Measurements from ENCODE around the gene ARL13B.
A peak's percentile ranks its signal among the peaks of the same experiment; 100 is the strongest.
"Not testable (repeated sequence)": the region's sequence is repeated elsewhere in the genome, so short reads cannot be mapped to it uniquely, and the experiment has no call there.

ARL13B gene

DNA sequence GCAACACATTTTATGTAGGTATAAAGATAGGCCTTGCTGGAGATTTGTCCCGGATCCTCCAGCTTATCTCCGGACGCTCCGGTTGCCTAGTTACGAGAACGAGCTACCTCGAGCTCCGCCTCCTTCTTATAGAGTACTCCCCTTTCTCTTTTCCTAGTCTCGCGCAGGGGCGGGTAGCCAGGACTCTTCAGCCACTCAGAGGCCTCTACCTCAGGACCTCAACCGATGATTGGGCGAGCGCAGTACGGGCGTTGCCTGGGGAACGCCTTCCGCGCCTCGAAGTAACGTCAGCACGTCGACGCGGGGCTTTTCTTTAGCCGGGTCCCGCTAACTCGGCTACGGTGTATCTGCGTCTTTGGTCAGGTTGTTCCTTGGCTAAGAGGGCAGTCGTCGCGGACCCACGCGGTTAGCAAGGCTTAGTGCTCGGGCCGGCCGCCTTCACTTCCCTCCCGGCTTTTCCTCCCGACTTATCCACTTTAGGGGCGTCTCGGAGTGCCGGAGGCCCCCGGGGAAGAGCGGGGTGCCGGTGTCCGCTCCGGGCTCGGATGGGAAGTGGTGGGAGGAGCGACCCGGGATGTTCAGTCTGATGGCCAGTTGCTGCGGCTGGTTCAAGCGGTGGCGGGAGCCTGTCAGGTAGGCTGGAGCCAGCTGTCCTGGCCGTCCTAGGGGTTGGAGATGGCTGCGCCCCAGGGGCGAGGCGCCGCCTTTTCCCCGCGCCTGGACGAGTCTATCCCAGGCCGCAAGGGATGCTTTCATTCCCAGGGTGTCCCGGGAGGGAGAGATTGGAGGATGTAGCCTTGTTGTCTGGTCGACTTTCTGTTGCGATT lies at the start of gene ARL13B:
Gene ARL13B, plus strand, starts transcription at position 306 of the 827 bp plus-strand sequence. Its CDS starts 269 bp downstream, at position 575.
- peak; percentile 81 to 93 for DNase-seq (ENCODE audit: low read depth in 2 of 2)

DNA sequence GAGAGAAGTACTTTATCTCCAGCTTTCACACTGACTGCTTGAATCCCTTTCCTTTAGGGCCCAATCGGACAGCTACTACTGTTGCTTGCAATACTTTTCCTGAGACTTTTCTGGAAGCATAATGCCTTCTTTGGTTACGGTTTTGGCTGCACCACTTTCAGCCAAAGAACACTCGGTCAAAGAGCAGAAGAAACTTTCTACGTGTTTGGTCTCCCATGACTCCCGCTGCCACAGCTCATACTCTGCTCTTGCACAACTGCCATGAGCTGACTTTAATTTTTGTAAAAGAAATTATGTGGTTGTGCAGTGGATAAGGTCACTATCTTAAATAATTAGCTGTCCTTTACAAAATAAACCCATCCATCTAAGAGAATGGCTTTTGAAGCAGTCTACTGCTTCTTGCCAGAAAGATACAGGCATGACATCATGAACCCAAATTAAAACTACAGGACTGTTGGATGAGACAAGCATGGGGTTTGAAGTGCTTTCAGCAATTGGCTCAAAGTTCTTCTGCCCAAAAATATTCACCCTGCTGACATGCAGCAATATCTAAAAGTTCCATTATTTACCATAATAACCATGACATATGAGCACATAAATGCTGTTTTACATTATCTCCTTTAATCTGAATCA lies 48.2 kb upstream of the ARL13B start:
- no peak for DNase-seq (ENCODE audit: low read depth in 2 of 2)

DNA sequence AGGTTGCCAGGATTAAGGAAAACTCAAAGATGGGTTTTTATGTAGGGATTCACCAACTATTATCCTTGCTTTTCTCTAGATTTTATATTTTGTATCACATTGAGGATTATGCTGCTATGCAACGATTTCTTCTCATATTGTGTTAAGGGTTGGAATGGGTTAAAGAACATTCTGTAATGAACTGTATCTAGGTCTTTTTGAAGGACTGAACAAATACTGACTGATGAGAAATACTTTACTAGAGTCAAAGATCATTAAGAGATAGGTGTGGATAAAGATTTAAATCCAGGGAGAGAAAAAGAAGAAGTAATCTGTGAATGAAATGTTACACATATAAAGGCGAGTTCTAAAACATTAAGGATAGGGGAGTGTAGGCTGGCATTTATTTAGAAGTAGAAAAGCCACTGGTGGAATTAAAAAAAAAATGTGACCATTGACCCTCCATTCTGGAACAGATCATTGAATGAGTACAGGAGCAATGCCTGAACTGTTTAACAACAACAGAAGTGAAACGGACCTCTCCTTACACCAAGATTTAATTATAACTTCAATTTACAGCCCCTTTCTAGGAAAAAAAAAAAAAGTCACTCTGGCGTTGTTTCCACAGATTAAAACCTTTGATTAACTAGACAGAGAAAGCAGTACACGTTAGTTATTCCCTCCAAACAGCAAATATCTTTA lies 45.4 kb upstream of the ARL13B start:
- no peak for DNase-seq (ENCODE audit: low read depth in 2 of 2)

DNA sequence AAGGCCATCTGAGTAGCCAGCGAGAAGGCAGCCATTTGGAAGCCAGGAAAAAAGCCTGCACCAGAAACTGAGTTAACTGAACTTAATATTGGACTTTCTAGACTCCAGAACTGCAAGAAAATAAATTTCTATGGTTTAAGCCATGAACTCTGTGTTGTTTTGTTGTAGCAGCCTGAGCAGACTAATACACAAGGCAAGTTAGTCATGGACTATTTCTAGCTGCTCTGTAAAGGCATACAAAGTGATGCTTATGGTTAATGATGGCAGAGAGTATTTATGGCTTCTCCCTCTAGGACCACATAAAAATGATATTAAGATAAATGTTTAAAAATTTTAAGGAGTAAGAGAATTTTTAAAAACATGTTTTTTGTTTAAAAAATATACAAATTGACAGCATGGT lies 43.4 kb upstream of the ARL13B start:
- DNase-seq (ENCODE audit: low read depth in 2 of 2) = no peak

DNA sequence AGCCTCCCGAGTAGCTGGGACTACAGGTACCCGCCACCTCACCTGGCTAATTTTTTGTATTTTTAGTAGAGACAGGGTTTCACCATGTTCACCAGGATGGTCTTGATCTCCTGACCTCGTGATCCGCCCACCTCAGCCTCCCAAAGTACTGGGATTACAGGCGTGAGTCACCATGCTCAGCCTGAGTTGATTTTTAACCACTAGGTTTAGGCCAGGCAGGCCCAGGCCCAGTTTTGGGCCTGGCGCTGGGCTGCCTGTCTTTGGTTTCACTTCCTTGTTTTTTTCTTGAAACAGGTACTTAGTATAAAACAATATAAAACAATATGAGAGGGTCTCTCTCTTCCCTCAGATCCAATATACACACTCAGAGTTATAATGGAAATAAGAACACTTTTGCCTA lies 42.5 kb upstream of the ARL13B start:
- DNase-seq (ENCODE audit: low read depth in 2 of 2) = not testable (repeated sequence)

DNA sequence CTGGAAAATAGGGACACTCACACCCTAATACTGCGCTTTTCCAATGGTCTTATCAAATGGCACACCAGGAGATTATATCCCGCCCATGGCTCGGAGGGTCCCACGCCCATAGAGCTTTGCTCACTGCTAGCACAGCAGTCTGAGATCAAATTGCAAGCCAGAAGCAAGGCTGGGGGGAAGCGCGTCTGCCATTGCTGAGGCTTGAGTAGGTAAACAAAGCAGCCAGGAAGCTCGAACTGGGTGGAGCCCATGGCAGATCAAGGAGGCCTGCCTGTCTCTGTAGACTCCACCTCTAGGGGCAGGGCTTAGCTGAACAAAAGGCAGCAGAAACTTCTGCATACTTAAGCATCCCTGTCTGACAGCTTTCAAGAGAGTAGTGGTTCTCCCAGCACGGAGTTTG lies 30.0 kb upstream of the ARL13B start:
- not testable (repeated sequence) for DNase-seq (ENCODE audit: low read depth in 2 of 2)

DNA sequence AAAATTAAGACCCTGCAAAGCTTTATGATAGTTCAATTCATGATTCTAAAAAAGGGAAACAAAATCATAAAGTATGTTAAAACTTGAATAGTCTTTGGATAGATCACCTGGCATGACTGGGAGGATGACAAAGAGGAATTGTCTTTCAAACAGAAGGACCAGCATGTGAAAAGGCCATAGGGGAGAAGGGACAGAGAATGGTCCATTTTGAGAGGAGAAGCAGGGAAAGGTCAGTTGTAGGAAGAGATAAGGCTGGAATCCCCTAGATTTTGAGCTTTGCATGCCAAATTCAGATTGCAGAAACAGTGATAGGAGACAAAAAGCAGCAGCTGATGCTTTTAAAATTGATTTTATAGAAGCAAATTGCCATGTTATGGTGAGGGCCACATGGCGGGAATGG lies 18.9 kb upstream of the ARL13B start:
- no peak for DNase-seq (ENCODE audit: low read depth in 2 of 2)

DNA sequence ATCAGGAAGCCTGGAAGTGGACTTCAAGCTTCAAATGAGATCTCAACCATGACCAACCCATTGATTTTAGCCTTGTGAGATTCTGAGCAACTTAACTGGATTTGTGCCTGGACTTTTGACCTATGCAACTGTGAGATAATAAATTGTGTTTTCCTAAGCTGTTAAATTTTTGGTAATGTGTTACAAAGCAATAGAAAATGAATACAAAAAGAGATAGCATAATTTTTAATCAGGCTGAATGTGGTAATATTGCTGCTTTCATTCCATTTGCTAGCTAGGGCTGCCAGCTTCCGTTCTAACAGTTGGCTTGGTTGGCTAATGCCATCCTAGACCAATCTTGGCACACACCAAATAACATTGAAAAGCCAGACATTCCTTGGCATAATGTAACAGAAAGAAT lies 18.5 kb upstream of the ARL13B start:
- DNase-seq (ENCODE audit: low read depth in 2 of 2) = no peak

DNA sequence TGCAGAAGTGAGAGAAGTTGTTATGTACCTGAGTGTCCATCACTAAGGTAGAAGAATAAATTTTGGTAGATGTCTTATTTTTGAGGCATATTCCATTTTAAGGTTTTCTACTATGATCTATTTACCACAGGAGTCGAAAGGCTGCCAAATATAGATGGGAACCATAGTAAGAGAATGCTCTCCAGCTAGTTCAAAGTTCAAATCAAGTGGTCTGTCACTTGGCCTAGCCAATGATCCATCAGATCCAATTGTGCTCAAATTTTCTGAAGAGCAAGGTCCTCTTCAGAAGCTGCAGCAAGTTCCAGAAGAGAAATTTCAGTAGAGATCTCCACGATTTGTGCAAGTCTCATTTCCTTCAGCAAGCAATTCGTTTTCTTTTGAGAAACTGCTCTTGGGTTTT lies 17.2 kb upstream of the ARL13B start:
- DNase-seq (ENCODE audit: low read depth in 2 of 2) = no peak

DNA sequence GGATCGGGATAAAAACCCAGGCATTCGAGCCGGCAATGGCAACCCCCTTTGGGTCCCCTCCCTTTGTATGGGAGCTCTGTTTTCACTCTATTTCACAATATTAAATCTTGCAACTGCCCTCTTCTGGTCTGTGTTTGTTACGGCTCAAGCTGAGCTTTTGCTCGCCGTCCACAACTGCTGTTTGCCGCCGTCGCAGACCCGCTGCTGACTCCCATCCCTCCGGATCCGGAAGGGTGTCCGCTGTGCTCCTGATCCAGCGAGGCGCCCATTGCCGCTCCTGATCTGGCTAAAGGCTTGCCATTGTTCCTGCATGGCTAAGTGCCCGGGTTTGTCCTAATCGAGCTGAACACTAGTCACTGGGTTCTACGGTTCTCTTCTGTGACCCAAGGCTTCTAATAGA lies 14.8 kb upstream of the ARL13B start:
- DNase-seq (ENCODE audit: low read depth in 2 of 2) = not testable (repeated sequence)

DNA sequence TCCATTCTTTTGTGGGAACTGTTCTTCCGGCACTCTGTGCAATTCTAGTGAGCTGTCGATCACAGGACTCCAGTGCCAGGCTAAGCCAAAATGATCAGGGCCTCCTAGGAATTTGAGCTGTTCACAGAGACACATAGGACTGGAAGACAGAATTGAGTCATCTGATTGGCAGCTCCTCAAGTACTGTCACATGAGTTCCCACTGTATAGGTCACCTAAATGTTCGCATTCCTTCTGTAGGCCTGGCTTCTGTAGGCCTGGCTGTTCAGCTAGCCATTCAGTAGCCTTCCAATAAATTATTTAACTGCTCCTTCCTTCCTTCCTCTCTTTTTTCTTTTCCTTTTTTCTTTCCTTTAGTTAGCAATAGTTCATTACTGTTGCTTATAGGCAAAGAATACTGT lies 10.5 kb upstream of the ARL13B start:
- no peak for DNase-seq (ENCODE audit: low read depth in 2 of 2)

DNA sequence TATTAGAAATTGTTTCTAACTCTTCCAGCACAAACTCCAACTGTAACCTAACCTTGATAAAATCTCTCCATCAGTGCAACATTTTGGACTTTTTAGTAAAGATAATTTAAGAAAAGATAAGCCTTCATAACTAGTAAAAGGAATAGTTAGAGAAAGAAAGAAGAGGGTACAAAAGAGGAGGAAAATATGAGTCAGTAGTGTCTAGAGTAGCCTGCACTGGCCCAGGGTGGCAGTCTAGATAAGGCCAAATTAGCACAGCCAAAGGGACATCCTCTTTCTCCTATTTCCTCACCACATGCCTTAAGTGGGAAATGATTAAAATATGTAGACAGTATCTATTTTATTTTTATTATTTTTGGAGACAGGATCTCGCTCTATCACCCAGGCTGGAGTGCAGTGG lies 10.0 kb upstream of the ARL13B start:
- DNase-seq (ENCODE audit: low read depth in 2 of 2) = no peak

DNA sequence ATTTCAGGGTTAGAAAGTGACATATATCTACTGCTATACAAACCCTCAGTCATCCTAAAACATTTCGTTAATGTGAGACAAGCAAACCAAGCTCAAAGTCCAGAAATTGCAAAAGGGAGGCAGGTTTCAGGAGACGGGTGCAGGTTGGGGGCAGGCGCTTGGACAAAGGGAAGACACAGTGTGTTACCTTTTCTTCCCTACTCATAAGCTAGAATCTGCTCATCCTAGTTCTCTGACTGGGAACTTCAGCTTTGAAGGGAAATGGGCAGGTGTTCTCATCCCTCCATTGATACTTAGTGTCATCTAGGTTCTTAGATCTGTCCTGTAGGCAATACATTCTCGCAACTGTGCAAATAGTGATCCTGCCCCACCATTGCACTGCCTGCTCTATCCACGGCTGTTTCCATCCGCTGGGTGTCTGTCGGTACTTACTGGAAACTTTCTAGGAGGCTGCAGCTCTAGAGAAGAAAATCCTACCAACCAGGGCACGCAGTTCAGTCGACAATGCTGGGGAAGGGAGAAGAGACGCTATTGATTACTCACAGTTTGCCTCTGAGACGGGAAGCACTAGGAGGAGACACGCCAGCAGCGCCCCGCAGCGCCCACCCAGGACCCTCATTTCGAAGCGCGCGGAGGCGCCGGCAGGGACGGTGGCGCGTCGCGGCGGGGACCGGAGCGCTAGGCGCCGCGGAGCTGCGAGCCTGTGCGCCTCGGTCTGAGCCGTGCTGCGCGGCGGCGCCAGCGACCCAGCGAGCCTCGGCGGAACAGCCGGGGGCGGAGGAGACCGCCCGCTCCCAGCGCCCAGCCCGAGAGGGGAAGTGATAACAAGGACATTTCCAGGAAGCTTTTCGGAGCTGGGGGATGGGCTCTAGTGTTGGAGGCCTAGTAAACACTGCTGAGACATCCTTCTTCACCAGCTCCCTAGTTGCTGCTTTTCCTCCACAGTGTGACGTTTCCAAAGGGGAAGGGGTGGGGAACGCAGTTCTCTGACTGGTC lies 6.5 kb upstream of the ARL13B start, which contains the start of gene PROS1:
Gene PROS1, minus strand, starts transcription at position 766 of the 996 bp plus-strand sequence. Its CDS starts 147 bp downstream, at position 619.
- peak; percentile 35 to 37 for DNase-seq (ENCODE audit: low read depth in 2 of 2)

DNA sequence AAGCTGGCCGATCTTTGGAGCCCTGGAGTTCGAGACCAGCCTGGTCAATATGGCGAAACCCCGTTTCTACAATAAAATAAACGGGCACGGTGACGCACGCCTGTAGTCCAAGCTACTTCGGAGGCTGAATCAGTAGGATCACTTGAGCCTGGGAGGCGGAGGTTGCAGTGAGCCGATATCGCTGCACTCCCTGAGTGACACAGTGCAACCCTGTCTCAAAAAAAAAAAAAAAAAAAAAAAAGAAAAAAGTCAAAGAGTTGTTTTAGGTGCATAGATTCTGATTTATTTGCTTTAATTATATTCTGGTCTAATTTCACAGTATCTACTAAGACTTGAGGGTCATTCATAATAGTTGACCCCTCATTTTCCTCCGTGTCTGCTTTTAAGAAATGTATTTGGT lies 1.7 kb downstream of the ARL13B start:
- no peak for DNase-seq (ENCODE audit: low read depth in 2 of 2)

DNA sequence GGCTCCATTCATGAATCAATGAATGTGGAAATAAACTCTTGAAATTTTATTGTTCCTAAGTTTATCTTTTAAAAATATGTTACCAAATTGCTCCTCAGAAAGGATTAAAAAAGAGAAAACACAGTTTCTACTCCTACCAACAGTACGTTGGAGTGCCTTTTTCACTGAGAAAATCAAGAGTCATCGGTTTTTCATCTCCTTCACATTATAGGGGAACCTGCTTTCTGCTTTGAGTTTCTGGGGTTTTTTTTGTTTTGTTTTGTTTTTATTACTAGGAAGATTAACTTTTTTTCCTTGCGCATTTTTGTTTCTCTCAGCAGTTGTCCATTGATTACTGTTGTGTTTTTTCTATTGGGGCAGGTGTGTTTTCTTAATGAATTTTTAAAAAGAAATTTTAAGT lies 3.5 kb downstream of the ARL13B start:
- DNase-seq (ENCODE audit: low read depth in 2 of 2) = no peak

DNA sequence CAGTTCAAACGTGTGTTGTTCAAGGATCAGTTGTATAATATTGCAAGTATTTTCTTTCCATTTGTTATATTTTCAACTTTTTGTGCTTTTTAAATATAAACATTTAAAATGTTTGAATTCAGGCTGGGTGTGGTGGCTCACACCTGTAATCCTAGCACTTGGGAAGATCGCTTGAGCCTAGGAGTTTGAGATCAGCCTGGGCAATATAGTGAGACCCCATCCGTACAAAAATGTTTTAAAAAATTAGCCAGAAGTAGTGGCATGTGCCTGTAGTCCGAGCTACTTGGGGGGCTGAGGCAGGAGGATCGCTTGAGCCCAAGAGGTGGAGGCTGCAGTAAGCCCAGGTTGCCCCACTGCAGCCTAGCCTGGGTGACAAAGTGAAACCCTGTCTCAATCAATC lies 4.7 kb downstream of the ARL13B start:
- DNase-seq (ENCODE audit: low read depth in 2 of 2) = no peak

DNA sequence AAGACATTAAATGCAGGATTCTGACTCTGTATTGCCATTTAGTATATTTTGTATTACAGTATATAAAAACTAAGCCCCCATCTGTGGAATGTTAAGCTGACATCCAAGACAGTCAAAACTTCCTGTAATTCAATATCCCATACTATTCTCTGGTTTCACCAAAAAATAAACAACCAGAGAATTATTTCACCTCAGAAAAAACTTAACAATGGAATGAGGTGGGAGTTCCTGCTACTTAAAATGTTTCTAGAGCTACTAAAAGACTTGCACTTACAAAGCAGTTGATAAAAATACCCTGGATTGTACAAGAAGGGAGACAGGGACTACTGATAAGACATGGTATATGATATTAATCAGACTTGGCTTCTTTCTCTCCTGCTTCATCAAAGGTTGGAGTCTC lies 8.3 kb downstream of the ARL13B start:
- DNase-seq (ENCODE audit: low read depth in 2 of 2) = no peak

DNA sequence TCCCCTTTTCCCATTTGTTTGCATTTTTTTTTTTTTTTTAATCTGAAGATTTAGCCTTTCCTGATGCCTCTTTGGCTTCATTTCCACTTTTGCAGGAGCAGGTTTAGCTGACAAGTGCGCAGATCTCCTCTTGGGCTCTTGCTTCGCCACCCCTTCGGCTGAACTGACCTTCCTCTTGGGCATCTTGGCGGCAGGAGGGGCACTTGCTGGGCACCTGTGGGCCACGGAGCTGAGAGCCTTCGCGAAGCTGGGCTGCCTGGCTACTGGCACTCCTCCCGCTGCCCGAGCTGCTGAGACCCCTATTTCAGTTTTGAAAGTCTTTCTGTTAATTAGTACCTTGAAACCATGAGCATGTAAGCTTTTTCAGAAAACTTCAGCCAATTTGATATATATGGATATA lies 8.8 kb downstream of the ARL13B start:
- DNase-seq (ENCODE audit: low read depth in 2 of 2) = no peak

DNA sequence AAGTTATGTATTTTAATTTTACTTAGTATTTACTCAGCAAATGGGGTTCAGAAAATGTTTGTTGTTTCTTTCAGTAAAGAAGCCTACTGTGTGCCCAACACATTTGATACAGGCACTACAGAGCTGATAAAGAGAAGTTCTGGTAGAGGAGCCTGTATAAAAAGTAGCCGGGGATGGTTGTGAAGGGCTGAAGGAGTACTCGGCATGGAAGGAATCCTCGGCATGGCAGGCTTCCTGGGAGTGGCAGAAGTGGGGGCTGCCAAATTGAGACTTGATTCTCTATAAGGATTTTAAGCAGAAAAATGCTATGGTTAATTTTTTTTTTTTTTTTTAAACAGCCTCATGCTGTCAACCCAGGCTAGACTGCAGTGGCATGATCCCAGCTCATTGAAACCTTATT lies 9.3 kb downstream of the ARL13B start:
- DNase-seq (ENCODE audit: low read depth in 2 of 2) = no peak

DNA sequence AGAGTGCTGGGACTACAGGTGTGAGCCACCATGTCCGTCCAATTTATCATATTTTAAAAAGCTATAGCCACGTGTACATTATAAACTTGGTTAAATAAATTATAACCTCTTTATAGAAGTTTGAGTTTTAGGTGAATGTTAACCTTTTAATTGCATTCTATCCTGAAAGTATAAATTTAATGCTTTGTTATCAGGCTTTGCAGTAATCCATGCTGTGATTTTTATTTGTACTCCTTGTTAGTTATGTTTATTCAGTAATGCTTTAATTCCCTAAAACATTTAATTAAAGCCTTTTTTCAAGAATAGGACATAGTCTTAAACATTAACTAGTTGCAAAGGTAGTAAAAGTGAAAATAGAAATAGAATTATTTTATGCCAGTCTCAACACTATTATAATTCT lies 11.7 kb downstream of the ARL13B start:
- DNase-seq (ENCODE audit: low read depth in 2 of 2) = no peak

DNA sequence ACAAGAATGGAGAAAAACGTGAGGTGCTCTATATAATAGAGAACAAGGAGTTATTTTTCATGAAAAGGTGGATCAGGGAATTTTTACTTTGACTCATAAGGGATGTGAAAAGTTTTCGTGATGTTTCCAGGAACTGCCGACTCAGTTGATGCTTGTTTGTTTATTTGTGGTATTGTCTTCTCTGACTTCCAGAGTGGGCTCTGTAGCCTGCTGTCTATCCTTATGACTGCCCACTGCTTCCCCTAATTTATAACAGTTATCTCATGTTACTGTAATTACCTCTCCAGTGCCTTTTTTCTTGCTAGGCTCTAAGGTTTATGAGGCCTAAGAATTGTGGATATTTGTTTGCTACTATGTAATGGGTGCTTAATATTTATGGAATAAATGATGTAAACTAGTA lies 12.3 kb downstream of the ARL13B start:
- no peak for DNase-seq (ENCODE audit: low read depth in 2 of 2)

DNA sequence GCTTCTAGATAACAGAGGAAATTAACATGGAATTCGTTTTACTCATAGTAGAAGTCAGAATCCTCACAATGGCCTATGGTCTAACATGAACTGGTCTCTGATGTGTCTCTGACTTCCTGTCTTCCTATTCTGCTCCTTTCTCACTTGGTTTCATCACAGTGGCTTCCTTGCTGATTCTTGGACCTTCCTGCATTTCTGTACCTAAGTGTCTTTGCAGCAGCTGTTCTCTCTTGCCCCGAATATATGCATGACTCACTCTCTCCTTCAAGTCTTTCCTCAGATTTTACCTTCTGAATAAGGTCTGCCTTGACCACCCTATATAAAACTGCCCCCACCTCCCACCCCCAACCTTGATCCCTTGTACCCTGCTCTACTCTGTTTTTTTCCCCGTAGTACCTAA lies 14.1 kb downstream of the ARL13B start:
- DNase-seq (ENCODE audit: low read depth in 2 of 2) = no peak

Measured in stimulated activated CD4-positive, alpha-beta T cell treated with anti-CD3 and anti-CD28 coated beads, Interleukin-4, amount 100 ng/mL, for 48 hours (primary cell).